ENCODE data around the gene AP2M1. TPM values are rescaled to one million over a fixed set of nuclear protein-coding genes. Genes with fewer than 3 reads are reported as not detected.

AP2M1 gene
- total and polyA plus RNA-seq, 8 donors, result 296 to 405 (median 344) TPM

DNA sequence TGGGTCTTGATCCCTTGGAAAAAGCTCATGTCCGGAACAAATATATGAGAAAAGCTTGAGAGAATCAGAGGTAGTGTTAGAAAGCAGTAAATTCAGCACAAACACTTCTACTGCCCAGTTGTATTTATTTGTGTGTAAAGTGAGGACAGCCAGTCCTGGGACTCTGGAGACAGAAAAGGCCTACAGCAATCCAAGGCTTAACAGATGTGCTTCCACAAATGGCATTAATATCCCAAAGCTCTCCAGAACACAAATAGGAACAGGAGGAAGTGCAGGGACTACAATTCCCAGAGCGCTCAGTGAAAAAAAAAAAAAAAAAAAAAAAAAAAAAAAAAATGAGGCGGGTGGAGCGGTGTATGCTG, 390 bp upstream of the AP2M1 start:
- intact Hi-C loops (cut with DNase I), result no loop called here
- H3K9me3 ChIP-seq, result no peaks in the 10 kb centered on the region
- H3K4me3 ChIP-seq, result peak overlapping the region in 1 of 2 donors; percentile 95
- DNase-seq (peak in 1 of 4 donors; percentile 53), ATAC-seq (no peak)
- TF ChIP-seq, protein P1, sequence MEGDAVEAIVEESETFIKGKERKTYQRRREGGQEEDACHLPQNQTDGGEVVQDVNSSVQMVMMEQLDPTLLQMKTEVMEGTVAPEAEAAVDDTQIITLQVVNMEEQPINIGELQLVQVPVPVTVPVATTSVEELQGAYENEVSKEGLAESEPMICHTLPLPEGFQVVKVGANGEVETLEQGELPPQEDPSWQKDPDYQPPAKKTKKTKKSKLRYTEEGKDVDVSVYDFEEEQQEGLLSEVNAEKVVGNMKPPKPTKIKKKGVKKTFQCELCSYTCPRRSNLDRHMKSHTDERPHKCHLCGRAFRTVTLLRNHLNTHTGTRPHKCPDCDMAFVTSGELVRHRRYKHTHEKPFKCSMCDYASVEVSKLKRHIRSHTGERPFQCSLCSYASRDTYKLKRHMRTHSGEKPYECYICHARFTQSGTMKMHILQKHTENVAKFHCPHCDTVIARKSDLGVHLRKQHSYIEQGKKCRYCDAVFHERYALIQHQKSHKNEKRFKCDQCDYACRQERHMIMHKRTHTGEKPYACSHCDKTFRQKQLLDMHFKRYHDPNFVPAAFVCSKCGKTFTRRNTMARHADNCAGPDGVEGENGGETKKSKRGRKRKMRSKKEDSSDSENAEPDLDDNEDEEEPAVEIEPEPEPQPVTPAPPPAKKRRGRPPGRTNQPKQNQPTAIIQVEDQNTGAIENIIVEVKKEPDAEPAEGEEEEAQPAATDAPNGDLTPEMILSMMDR (IDR thresholded peaks at IDR 0.05), result no peak
- H3K36me3 ChIP-seq, result peaks cover 0 to 58% of the 10 kb centered on the region in 2 donors
- H3K27ac ChIP-seq, result peak overlapping the region; percentile 33 to 45
- no peaks in the 10 kb centered on the region for H3K27me3 ChIP-seq
- H3K4me1 ChIP-seq, result peaks cover 19 to 42% of the 10 kb centered on the region in 2 donors

DNA sequence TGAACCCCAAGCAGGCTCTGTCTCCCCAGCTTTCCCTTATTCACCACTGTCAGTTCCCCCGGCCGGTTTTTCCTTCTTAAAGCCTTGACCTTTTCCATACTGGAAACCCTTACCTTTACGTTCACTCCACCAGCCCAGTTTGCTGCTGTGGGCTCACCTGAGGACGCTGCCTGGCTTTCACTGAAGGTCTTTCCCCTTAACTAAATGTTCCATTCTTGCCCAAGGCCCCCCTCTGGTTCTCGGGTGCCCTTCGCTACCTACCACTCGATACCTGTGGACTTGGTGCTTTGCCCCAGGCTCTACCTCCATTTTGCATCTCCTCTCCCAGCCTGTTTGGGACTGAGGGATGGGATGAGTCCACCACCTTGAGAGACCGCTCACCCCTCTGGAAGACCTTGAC, 851 bp downstream of the AP2M1 start:
- no peak for ATAC-seq
- DNase-seq, result no peak
- peaks cover 6 to 58% of the 10 kb centered on the region in 2 donors for H3K36me3 ChIP-seq
- H3K4me3 ChIP-seq, result peak overlapping the region; percentile 95 to 99
- H3K4me1 ChIP-seq, result peaks cover 19 to 52% of the 10 kb centered on the region in 2 donors
- H3K9me3 ChIP-seq, result no peaks in the 10 kb centered on the region
- TF ChIP-seq, protein P1 (IDR thresholded peaks at IDR 0.05), result no peak
- H3K27ac ChIP-seq, result peak overlapping the region; percentile 83 to 88
- intact Hi-C loops (cut with DNase I), result no loop called here
- no peaks in the 10 kb centered on the region for H3K27me3 ChIP-seq

DNA sequence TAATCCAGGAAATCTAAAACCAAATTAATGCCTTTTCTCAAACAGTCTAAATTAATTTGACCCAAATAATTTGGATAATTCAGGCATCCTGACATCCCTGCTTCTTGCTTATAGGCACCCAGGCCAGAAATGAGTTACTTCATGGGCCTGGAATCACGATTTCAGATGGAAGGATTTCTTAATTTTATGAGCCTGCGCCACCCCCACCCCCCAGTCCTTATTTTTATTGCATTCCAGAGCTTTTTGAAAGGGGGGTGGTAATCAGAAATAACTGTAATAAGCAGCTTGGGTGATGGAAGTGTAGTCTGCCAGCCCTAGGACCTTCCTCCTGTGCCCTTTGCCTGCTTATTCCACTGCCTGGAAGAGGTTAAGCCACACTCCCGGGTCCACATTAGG, 1.3 kb downstream of the AP2M1 start:
- no peak for ATAC-seq
- Histone ChIP-seq H3K9me3 (no peaks in the 10 kb centered on the region), H3K36me3 (peaks cover 6 to 58% of the 10 kb centered on the region in 2 donors), H3K4me1 (peaks cover 19 to 54% of the 10 kb centered on the region in 2 donors), H3K4me3 (peak overlapping the region; percentile 95 to 99), H3K27me3 (no peaks in the 10 kb centered on the region), H3K27ac (peak overlapping the region; percentile 83 to 88)
- TF ChIP-seq, protein P1 (IDR thresholded peaks at IDR 0.05), result no peak
- intact Hi-C loops (cut with DNase I), result no loop called here
- no peak for DNase-seq

DNA sequence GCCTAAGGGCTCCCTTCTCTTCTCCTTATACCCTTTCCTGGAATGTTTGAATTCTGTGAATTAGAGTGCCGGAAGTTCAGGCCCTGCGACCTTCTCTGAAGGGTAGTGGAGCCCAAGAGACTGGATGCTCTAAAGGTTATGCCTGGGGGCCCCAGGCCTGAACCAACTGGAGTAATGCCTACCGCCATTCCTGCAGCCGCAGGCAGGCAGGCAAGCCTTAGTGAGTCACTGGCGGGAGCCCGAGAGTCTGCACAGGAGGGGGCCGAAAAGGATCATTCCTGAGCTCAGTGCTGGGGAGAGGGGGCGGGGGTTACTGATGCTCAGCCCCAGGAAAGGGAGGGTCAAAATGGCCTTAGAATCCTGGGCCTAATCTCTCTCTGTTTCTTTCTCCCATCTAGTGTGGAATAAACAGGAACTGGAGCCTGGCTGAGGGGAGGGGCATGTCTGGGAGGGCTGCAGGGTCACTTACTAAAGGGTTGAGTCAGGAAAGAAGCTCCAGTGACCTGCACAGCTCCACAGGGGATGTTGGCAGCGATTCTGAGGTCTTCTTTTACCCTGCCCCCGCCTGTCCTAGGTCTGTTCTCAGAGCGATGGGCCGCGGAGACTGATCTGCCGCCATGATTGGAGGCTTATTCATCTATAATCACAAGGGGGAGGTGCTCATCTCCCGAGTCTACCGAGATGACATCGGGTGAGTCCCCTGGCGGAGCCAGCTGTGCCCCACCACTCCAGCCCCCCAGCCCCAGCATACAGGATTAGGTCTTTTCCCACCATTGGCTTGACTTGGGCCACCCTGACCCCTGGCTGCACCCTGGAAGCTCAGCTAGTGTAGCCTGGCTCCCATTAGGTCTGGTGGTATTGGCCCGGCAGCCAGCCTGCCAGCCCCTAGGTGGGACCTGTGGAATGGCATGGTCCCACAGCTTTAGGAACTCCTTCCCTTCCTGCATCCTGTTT, 2.0 kb downstream of the AP2M1 start:
- H3K4me1 ChIP-seq, result peaks cover 19 to 54% of the 10 kb centered on the region in 2 donors
- peaks cover 6 to 58% of the 10 kb centered on the region in 2 donors for H3K36me3 ChIP-seq
- intact Hi-C loops (cut with DNase I), result no loop called here
- DNase-seq (peak in 2 of 4 donors; percentile 63 to 76), ATAC-seq (peak; percentile 50)
- TF ChIP-seq, protein P1 (IDR thresholded peaks at IDR 0.05), result no peak
- H3K27ac ChIP-seq, result peak overlapping the region; percentile 83 to 88
- no peaks in the 10 kb centered on the region for H3K9me3 ChIP-seq
- H3K4me3 ChIP-seq, result peak overlapping the region; percentile 95 to 99
- no peaks in the 10 kb centered on the region for H3K27me3 ChIP-seq

DNA sequence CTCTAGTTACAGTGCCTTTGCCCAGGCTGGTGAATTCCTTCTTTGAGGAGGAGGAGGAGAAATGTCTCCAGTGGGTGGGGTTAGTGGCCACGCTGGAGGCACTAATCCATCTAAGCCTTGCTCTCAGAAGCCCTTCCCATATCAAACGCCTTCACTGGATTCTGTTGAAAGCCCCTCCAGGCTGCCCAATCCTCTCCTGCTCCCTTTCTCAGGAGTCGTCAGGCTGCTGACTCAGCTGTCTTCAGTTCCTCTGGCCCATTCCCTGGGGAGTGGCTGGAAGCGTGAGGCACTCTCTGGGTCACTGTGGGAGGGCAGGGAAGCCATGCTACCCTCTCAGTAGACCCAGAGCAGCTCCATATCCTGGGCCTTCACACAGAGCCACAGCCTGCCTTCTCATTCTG, 2.7 kb downstream of the AP2M1 start:
- H3K27ac ChIP-seq, result peak overlapping the region; percentile 83 to 88
- H3K27me3 ChIP-seq, result no peaks in the 10 kb centered on the region
- intact Hi-C loops (cut with DNase I), result no loop called here
- DNase-seq (no peak), ATAC-seq (no peak)
- H3K4me1 ChIP-seq, result peaks cover 19 to 54% of the 10 kb centered on the region in 2 donors
- TF ChIP-seq, protein P1 (IDR thresholded peaks at IDR 0.05), result no peak
- peak overlapping the region in 1 of 2 donors; percentile 95 for H3K4me3 ChIP-seq
- H3K36me3 ChIP-seq, result peaks cover 9 to 58% of the 10 kb centered on the region in 2 donors
- no peaks in the 10 kb centered on the region for H3K9me3 ChIP-seq
